Heart right ventricle (tissue), 16 donors: ENCODE measurements around the gene COPS2. TPM values are rescaled to one million over a fixed set of nuclear protein-coding genes. Genes with fewer than 3 reads are reported as not detected.

Source experiments
- ATAC-seq, 8 donors: fragments of 200-7000 bp; cut with Tn5 transposase; one replicate each; pipeline ENCODE4 v1.9.1; 2020; ENCODE audit warnings: mild to moderate bottlenecking in 8 of 8, moderate library complexity in 8 of 8, moderate number of reproducible peaks in 1 of 8
- DNase-seq, 2 donors: peaks; one replicate each; pipeline ENCODE4 v3.0.0-alpha.2; 2020
- H3K27ac ChIP-seq, 10 donors: fragments of 200-600 bp; sonication (generic) in 2 of 10; one replicate each; pipeline versions ENCODE4 v1.5.0 to v1.8.0; 2020 to 2022; ENCODE audit warnings: mild to moderate bottlenecking in 3 of 10
- H3K27me3 ChIP-seq, 7 donors: fragments of 200-600 bp; one replicate each; pipeline ENCODE4 v1.8.0; 2021 to 2022; ENCODE audit warnings: mild to moderate bottlenecking in 2 of 7
- H3K36me3 ChIP-seq, 9 donors: fragments of 200-600 bp; sonication (generic) in 1 of 9; one replicate each; pipeline versions ENCODE4 v1.5.0 to v1.8.0; 2020 to 2022; ENCODE audit warnings: mild to moderate bottlenecking in 2 of 9
- H3K4me1 ChIP-seq, 9 donors: fragments of 200-600 bp; sonication (generic) in 1 of 9; one replicate each; pipeline versions ENCODE4 v1.5.0 to v1.8.0; 2020 to 2022; ENCODE audit warnings: mild to moderate bottlenecking in 4 of 9
- H3K4me3 ChIP-seq, 10 donors: fragments of 200-600 bp; sonication (generic) in 2 of 10; one replicate each; pipeline versions ENCODE4 v1.5.0 to v1.8.0; 2020 to 2022; ENCODE audit warnings: mild to moderate bottlenecking in 7 of 10, moderate library complexity in 2 of 10
- H3K9me3 ChIP-seq, 11 donors: fragments of 200-600 bp in 10 of 11; sonication (generic) in 2 of 11; one replicate each; pipeline versions ENCODE4 v1.5.0 to v1.8.0; 2013 to 2022; ENCODE audit warnings: mild to moderate bottlenecking in 2 of 11, control low read depth in 1 of 11, moderate library complexity in 1 of 11
- CTCF ChIP-seq, 9 donors: fragments of 200-600 bp; sonication (generic) in 2 of 9; IDR thresholded peaks; one replicate each; pipeline versions ENCODE4 v1.5.0 to v1.8.0; 2021 to 2022; ENCODE audit warnings: antibody characterized with exemption in 9 of 9, mild to moderate bottlenecking in 5 of 9, moderate library complexity in 1 of 9
- WGBS, 2 donors: extraction: QIAGEN DNeasy Blood & Tissue Kit; methylation state at CpG; one replicate each; pipeline ENCODE4 v1.1.7; 2013; ENCODE audit warnings: inconsistent platforms in 1 of 2; 5-methylcytosine and 5-hydroxymethylcytosine counted together
- intact Hi-C, 10 donors: fragments of 100-400 bp; cut with DNase I; formaldehyde crosslinking; loops; one replicate each; pipeline versions ENCODE4 v1.11.1 to v1.14.2; 2022
- polyA plus RNA-seq, 2 donors: library from polyadenylated mRNA; stranded (reverse); fragments of 200-250 nt; gene quantifications; one replicate each; pipeline ENCODE4 v1.2.3, GENCODE V29; 2013
- total RNA-seq, 10 donors: library from RNA; stranded (reverse); fragmentation: NEBNext Ultra II Directional in 3 of 10; extraction: Animal tissue kit (Norgen Biotek cat#: 25700) in 3 of 10; gene quantifications; one replicate each; pipeline versions ENCODE4 v1.2.1 to v1.2.4, GENCODE V29; 2021 to 2023
- donor health status: Arrhythmogenic right ventricular cardiomyopathy.
- donor health status: ischemic (EF 13 %, LVEDD 7.1; RV severe dilation, severe dysfunction).
- donor health status: healthy with polysubstance abuse.
- donor health status: DM: no; HTN: yes; CAD: no.
- donor health status: DM: no; HTN: no; CAD: no.
- donor health status: ischemic (EF 25% LVEDD 6.9; RV normal size, moderate dysfunction).
- donor health status: ischemic (EF 25% LVEDD 5.7; RV mildly dilated, moderate dysfunction).
- donor health status: healthy.
- donor health status: DM: yes; HTN: yes; CAD: no.
- donor health status: Ischemic cardiomyopathy.
- donor health status: ischemic (EF 35%, LVEDD 5.7; RV mildly dilated, moderate dysfunction).
- donor health status: nonischemic (EF 11% LVEDD 7.7; RV severe dilation, severe dysfunction).
- donor health status: DM: yes; HTN: yes; CAD: no.
- donor health status: PGD.
- donor health status: ischemic (EF 29% LVEDD 5.4; RV normal size, mild dysfunction).
- donor health status: nonischemic (EF 23%, LVEDD 6.1; RV moderate dilation, normal function).

The COPS2 gene
- total and polyA plus RNA-seq, 12 donors: 23.8 to 91.8 (median 86.1) TPM

GRCh38 chr15:49110158-49110944 lies 45.0 kb downstream of the COPS2 start:
- WGBS, 2 donors: 81 to 86% methylated on average over 2 of the region's 2 CpGs
- DNase-seq: no peak
- ATAC-seq: peak in 2 of 8 donors; percentile 27 to 59

GRCh38 chr15:49103002-49103401 lies 52.4 kb downstream of the COPS2 start:
- no peak overlapping the region for H3K27ac ChIP-seq
- no peak overlapping the region for H3K4me3 ChIP-seq
- 65 to 97% methylated on average over 2 of the region's 2 CpGs for WGBS, 2 donors
- peaks cover 0 to 37% (median 10%) of the 10 kb centered on the region in 9 donors for H3K36me3 ChIP-seq
- intact Hi-C loops: no loop called here
- no peaks in the 10 kb centered on the region for H3K4me1 ChIP-seq
- H3K27me3 ChIP-seq: no peaks in the 10 kb centered on the region
- H3K9me3 ChIP-seq: no peaks in the 10 kb centered on the region
- DNase-seq (no peak), ATAC-seq (no peak)
- TF ChIP-seq CTCF (IDR thresholded peaks at IDR 0.05): no peak

More at GRCh38 chr15:49110158-49110944, 45.0 kb downstream of the COPS2 start:
- H3K4me3 ChIP-seq: no peak overlapping the region
- intact Hi-C loops: loop anchor here in 1 of 10 donors (2.0 kb wide), 1 partner anchor 52 kb away; no protein-coding TSS in a partner anchor
- H3K27me3 ChIP-seq: no peaks in the 10 kb centered on the region
- H3K27ac ChIP-seq: no peak overlapping the region
- H3K36me3 ChIP-seq: peaks cover 0 to 73% (median 11%) of the 10 kb centered on the region in 9 donors
- no peak for TF ChIP-seq CTCF (IDR thresholded peaks at IDR 0.05)
- peaks cover 0 to 28% (median 6%) of the 10 kb centered on the region in 11 donors for H3K9me3 ChIP-seq
- peaks cover 0 to 5% (median 0%) of the 10 kb centered on the region in 9 donors for H3K4me1 ChIP-seq

DNA sequence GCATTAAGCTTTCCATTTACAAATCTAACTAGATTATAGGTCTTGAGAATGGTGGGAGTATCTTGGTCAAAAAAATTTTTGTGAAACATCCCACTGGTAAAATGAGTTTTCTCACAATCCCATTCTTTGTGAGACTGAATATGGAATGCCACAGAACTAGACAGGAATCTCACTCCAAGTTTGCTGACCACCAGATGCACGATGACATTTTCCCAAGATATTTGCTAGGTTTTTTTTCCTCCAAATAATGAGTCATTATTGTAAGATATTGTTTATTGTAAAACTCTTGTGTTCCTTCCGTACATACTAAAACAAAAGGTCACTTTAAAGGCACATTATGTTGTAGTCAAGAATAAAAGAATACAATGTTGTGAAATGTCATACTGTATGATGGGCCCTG lies 53.9 kb downstream of the COPS2 start:
- intact Hi-C loops: no loop called here
- no peak for TF ChIP-seq CTCF (IDR thresholded peaks at IDR 0.05)
- DNase-seq: no peak
- ATAC-seq: no peak
- peaks cover 0 to 33% (median 10%) of the 10 kb centered on the region in 9 donors for H3K36me3 ChIP-seq
- H3K27ac ChIP-seq: no peak overlapping the region
- WGBS, 2 donors: 78 to 81% methylated on average over 2 of the region's 2 CpGs
- H3K27me3 ChIP-seq: no peaks in the 10 kb centered on the region
- H3K9me3 ChIP-seq: no peaks in the 10 kb centered on the region
- H3K4me3 ChIP-seq: no peak overlapping the region
- no peaks in the 10 kb centered on the region for H3K4me1 ChIP-seq

GRCh38 chr15:49096090-49096750 lies 59.2 kb downstream of the COPS2 start:
- H3K27me3 ChIP-seq: no peaks in the 10 kb centered on the region
- peaks cover 0 to 4% (median 0%) of the 10 kb centered on the region in 9 donors for H3K36me3 ChIP-seq
- ATAC-seq (peak in 6 of 8 donors; percentile 37 to 85 (median 53)), DNase-seq (no peak)
- peak overlapping the region in 3 of 10 donors; percentile 13 to 48 (median 40) for H3K27ac ChIP-seq
- H3K4me3 ChIP-seq: no peak overlapping the region
- intact Hi-C loops: no loop called here
- TF ChIP-seq CTCF (IDR thresholded peaks at IDR 0.05): no peak
- H3K4me1 ChIP-seq: no peaks in the 10 kb centered on the region
- H3K9me3 ChIP-seq: no peaks in the 10 kb centered on the region
